AML-193 (cell line): ENCODE measurements around the gene ATP2A3.

Experiments used
- DNase-seq, 2 experiments: peaks; one replicate each; lab custom pipeline; 2025; lab: John Stamatoyannopoulos, UW

ATP2A3 gene

GRCh38 chr17:3926860-3927627, 37.2 kb downstream of the ATP2A3 start:
- no peak for DNase-seq

- no peak for DNase-seq
Observed at GRCh38 chr17:3925684-3926485, 38.4 kb downstream of the ATP2A3 start.

- no peak for DNase-seq
Observed at GRCh38 chr17:3924512-3925350, 39.5 kb downstream of the ATP2A3 start.

GRCh38 chr17:3923466-3924190, 40.6 kb downstream of the ATP2A3 start:
- DNase-seq = no peak

GRCh38 chr17:3922765-3923164, 41.5 kb downstream of the ATP2A3 start:
- DNase-seq = no peak

- no peak for DNase-seq
Observed at GRCh38 chr17:3921502-3922319, 42.5 kb downstream of the ATP2A3 start.

- DNase-seq = no peak
Observed at GRCh38 chr17:3921006-3921405, 43.2 kb downstream of the ATP2A3 start.

- no peak for DNase-seq
Observed at GRCh38 chr17:3919123-3919624, 45.1 kb downstream of the ATP2A3 start.

- DNase-seq = no peak
Observed at GRCh38 chr17:3918372-3919122, 45.7 kb downstream of the ATP2A3 start.

- DNase-seq = no peak
Observed at GRCh38 chr17:3917391-3917931, 46.8 kb downstream of the ATP2A3 start.

GRCh38 chr17:3916825-3917224, 47.4 kb downstream of the ATP2A3 start:
- DNase-seq = no peak

- peak; percentile 58 to 74 for DNase-seq
Observed at GRCh38 chr17:3915995-3916696, 48.1 kb downstream of the ATP2A3 start, which contains the start of gene P2RX1. Gene P2RX1 (minus strand): TSS chr17:3916465. CDS start chr17:3916225, 240 bp downstream.

GRCh38 chr17:3915581-3915994, 48.6 kb downstream of the ATP2A3 start:
- DNase-seq = peak in 1 of 2 experiments; percentile 14

- DNase-seq = no peak
Observed at GRCh38 chr17:3914312-3914670, 49.9 kb downstream of the ATP2A3 start.

GRCh38 chr17:3913531-3914311, 50.5 kb downstream of the ATP2A3 start:
- peak; percentile 36 to 51 for DNase-seq

GRCh38 chr17:3912827-3913226, 51.4 kb downstream of the ATP2A3 start:
- DNase-seq = no peak

GRCh38 chr17:3911271-3912053, 52.8 kb downstream of the ATP2A3 start:
- no peak for DNase-seq
